OCI-LY7 (cell line): Measurements from ENCODE around the gene SLCO4A1.
"Not testable (repeated sequence)": the region's sequence is repeated elsewhere in the genome, so short reads cannot be mapped to it uniquely, and the experiment has no call there.

Experiments
- CTCF ChIP-seq: fragments of 200-600 bp; sonication (generic); conservative IDR thresholded peaks from 2 replicates; pipeline ENCODE4 v1.5.1; 2014; ENCODE audit warnings: mild to moderate bottlenecking, antibody characterized with exemption, low read length, moderate library complexity, mixed read lengths
- EZH2phosphoT487 ChIP-seq: fragments of 200-600 bp; sonication (generic); IDR thresholded peaks from 2 replicates; pipeline ENCODE4 v1.6.1; 2018; ENCODE audit warnings: low read depth, borderline replicate concordance, mild to moderate bottlenecking, mixed run types, antibody characterized with exemption, low read length, moderate library complexity, mixed read lengths

GRCh38 chr20:62627425-62627824 lies 14.9 kb upstream of the SLCO4A1 start:
- TF ChIP-seq CTCF, EZH2phosphoT487: not testable (repeated sequence)
